Bone marrow (tissue), 2 donors: ENCODE measurements around the gene LRP2.
"Not testable (repeated sequence)": the region's sequence is repeated elsewhere in the genome, so short reads cannot be mapped to it uniquely, and the experiment has no call there.

Source experiments
- DNase-seq, 2 donors: peaks; one replicate each; lab custom pipeline; 2025; lab: John Stamatoyannopoulos, UW

LRP2 gene

GRCh38 chr2:169348321-169349024 lies 13.9 kb downstream of the LRP2 start:
- DNase-seq: no peak

DNA sequence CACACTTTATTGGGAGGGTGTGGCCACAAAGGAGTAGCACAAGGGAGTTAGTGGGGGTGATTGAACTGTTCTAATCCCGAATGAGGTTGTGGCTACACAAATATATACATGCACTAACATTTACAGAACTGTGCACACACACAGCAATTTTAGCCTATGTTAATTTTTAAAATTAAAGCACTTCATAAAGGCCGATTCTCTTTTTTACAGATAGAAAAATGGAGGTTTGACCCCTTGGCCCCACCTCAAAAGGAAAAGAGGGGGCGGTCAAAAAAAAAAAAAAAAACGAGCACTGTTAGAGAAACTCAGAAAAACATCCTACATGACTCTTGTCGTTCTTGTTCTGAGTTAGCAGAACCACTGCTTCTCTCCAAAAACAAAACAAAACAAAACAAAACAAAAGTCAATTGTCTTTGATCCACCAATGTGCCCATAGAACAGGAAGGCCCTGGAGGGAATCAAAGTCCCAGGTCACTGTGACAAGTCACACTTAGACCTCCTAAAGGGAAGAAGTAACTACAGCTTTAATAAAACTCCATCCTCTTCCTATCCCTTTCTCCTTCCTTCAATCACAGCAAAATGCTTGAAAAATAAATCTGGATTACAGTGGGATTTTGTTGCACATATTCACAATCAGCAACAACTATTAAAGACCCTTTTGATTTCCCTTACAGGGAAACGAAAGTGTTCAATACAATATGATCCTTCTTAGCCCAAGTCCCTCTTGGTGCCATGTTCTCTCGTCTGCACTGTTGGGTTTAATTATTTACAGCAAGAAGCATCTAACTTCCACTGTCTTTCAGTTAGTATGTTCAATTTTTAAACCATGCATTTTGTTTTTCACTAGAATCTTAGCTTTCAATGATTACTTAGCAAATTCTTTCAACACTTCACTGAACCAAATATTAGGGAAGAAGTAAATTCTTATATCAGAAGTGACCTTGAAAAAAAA lies 16.6 kb downstream of the LRP2 start:
- DNase-seq: no peak

- no peak for DNase-seq
Observed at GRCh38 chr2:169344736-169345485, 17.4 kb downstream of the LRP2 start.

DNA sequence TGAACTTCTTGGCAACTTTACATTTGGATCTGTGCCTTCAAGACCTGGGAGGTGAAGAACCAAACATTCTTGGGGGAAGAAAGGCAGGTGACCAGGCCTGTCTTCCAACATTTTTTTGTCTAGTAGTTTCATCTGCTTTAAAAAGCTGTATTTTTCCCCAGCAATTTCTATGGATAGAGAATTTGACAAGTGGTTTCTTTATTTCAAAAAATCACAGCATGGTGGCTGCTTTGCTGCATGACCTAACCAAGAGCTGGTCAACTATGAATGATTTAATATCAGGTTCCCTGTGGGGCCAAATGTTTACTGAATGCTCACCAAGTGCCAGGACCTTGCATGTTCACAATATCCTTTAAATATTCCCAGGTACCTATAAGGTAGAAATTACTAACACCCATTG lies 19.1 kb downstream of the LRP2 start:
- no peak for DNase-seq

- DNase-seq: no peak
Observed at GRCh38 chr2:169339657-169340056, 22.7 kb downstream of the LRP2 start.

GRCh38 chr2:169336695-169337094 lies 25.6 kb downstream of the LRP2 start:
- DNase-seq: no peak

DNA sequence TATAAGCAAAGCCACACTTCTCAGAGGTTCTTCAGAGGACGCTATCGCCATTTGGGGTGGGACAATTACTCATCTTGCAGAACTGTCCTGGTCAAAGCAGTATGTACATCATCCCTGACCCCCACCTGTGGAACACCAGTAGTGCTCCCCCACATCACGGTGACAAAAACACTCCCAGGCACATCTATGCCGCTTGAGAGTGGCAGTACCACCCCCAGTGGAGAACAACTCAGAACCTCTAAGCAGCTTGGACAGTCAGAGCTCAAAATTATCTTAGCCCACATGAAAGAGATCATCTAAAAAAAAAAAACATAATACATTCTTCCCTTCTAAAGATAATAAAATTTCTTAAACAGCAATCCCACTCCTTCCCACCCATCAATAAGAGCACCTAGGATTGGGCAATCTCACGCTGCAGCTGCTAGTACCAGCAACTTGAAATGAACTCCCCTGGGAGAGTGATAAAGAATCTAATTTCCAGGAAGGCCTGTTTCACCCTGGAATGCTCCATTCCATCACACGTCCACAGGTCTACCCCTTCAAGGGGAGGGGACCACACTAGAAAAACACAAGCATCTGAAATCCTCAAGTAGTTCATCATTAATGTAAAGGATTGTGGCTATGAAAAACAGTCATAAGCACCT lies 31.7 kb downstream of the LRP2 start:
- no peak for DNase-seq

DNA sequence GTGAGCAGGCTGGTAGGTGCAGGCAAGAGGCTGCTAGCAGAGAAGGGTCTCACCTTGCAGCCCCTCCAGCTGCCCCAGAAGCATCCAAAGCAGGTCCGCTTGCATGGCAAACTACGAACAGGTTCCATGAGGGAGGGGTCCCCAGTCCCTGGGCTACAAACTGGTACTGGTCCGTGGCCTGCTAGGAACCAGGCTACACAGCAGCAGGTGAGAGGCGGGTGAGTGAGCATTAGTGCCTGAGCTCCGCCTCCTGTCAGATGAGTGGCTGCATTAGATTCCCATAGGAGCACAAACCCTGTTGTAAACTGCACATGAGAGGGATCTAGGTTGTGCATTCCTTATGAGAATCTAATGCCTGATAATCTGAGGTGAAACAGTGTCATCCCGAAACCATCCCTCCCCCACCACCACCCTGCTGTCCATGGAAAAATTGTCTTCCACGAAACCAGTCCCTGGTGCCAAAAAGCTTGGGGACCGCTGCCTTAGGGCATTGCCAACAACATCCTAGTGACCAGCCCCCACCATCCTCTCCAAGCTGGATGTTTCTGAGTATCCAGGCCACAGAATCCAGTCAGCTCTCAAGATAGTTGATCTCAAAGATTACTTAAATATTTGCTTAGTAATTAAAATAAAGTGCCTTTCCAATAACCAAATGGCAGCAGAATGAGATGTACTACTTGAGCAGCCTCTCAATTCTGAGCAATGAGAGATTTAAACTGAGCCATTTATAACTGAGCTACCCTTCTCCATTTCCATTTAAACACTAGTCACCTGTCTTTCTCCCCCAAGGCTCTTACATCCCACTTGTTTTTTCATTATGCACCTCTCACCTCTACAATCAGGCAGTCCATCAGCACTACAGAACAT lies 32.4 kb downstream of the LRP2 start:
- no peak for DNase-seq

GRCh38 chr2:169328785-169329184 lies 33.5 kb downstream of the LRP2 start:
- DNase-seq: no peak

DNA sequence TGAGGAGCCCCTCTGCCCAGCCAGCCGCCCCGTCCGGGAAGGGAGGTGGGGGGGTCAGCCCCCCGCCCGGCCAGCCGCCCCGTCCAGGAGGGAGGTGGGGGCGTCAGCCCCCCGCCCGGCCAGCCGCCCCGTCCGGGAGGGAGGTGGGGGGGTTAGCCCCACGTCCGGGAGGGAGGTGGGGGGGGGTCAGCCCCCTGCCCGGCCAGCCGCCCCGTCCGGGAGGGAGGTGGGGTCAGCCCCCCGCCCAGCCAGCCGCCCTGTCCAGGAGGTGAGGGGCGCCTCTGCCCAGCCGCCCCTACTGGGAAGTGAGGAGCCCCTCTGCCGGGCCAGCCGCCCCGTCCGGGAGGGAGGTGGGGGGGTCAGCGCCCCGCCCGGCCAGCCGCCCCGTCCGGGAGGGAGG lies 34.5 kb downstream of the LRP2 start:
- DNase-seq: not testable (repeated sequence)

DNA sequence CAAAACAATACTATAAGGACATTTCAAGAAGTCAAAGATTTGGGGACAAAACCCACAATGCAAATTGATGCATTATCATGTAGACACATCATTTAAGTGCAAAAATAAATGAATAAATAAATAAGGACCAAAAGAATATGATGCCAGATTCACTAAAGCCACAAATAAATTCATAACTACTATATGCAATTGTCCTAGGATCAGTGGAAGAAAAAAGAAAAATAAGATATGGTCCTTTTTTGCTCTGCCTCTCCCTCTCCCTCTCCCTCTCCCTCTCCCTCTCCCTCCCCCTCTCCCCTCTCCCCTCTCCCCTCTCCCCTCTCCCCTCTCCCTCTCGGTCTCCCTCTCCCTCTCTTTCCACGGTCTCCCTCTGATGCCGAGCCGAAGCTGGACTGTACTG lies 36.4 kb downstream of the LRP2 start:
- DNase-seq: not testable (repeated sequence)

DNA sequence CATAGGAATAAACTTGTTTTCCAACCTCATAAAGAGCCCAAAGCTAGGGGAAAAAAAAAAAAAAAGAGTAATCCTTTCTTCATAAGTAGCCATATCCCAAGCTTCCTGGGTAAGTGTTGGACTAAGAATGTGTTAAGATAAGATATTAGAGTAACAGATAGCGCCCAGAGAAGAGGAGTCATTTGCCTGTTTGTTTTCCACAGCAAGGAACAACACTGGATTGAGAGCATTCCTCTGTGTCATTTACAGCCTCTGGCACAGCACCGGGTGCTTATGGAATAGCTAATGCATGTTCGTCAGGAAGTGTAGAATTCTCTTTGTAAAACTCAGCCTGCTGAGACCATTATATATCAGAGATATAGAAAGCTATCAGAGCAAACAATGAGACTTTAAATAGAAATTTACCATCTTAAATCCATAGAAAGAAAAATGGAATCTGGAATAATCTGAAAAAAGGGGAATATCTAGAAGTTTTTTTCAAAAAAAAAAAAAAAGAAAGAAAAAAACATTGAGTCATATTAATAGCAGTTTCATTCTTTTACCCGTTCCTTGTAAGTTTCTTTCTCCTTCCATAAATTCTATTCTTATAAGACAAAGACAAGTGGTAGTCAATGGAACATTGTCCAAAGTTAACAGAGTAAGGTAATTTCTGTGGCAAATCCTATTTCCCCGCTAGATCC lies 37.6 kb downstream of the LRP2 start:
- no peak for DNase-seq

DNA sequence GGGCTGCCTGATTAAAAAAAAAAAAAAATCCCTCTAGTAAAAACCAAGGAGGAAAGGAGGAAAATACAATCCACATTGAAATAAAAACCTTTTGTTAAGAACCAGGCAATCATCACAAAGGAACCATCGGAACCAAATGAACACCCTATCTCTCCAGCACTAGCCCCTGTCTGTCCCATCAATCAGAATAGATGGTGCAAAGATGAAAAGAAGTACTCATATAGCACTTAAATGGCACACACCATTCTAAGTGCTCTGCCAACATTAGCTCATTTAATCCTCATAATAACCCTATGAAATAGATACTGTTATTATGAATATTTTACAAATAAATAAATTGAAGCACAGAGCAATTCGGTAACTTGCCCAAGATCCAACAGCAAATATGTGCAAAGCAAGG lies 38.5 kb downstream of the LRP2 start:
- no peak for DNase-seq

GRCh38 chr2:169320561-169320960 lies 41.8 kb downstream of the LRP2 start:
- no peak for DNase-seq

DNA sequence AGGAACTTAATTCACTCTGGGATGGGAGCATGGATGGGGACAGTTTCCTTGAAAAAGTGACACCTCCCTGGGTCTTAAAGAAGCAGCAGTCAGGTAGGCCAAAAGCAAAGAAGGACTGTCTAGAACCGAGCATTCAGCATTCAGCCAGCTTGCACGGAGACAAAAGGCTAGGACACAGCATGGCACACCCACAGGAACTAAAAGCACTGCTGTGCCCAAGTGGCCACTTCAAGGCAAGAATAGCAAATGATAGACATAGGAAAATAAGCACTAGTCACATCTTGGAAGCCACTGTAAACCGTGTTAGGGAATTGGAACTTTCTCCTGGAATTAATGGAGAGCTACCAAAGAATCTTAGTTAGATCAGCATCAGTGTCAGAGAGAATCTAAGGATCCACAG lies 47.0 kb downstream of the LRP2 start:
- DNase-seq: no peak

DNA sequence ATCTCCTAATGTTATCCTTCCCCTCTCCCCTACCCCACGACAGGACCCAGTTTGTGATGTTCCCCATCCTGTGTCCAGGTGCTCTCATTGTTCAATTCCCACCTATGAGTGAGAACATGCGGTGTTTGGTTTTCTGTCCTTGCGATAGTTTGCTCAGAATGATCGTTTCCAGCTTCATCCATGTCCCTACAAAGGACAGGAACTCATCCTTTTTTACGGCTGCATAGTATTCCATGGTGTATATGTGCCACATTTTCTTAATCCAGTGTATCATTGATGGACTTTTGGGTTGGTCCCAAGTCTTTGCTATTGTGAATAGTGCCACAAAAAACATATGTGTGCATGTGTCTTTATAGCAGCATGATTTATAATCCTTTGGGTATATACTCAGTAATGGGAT lies 54.0 kb downstream of the LRP2 start:
- not testable (repeated sequence) for DNase-seq

GRCh38 chr2:169304689-169305088 lies 57.6 kb downstream of the LRP2 start:
- DNase-seq: not testable (repeated sequence)

GRCh38 chr2:169303579-169304305 lies 58.6 kb downstream of the LRP2 start:
- DNase-seq: no peak

DNA sequence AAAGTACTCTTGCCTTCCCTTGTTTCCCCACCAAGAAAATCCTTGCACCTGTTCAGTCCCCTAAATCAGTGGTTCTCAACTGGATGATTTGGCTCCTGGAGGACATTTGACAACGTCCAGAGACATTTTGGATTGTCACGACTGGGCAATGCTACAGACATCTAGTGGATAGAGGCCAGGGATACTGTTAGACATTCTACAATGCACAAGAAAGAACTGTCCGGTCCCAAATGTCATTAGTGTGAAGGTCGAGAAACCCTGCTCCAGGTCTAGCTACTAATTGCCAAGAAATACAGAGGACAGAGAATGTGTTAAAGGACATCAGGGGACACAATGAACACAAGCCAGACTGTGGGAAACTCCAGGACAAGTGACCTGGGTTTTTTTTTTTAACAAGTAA lies 60.0 kb downstream of the LRP2 start:
- DNase-seq: no peak
